ENCODE data around the gene AP1S3. TPM values are rescaled to one million over a fixed set of nuclear protein-coding genes. Genes with fewer than 3 reads are reported as not detected.
A peak's percentile ranks its signal among the peaks of the same experiment; 100 is the strongest.

Gene AP1S3
- total RNA-seq, 8 experiments from 2014 or later, result 1.1 to 14.7 (median 3.9) TPM

GRCh38 chr2:223787358-223787757 lies 50.0 kb downstream of the AP1S3 start:
- in situ Hi-C loops (cut with MboI; ENCODE audit: low pct_unique_long_range_greater_than_20kb in 2 of 9, low sequenced_read_pairs in 9 of 9, unreplicated experiment in 9 of 9), result loop anchor here in 5 of 9 experiments (25.0 kb wide), 3 partner anchors 800 to 1100 kb away; no protein-coding TSS in a partner anchor
- Histone ChIP-seq H3K4me1 (replicated peaks in 1 of 2) (peaks cover 0 to 2% of the 10 kb centered on the region in 2 donors), H3K27ac (no peak overlapping the region), H3K4me3 (no peak overlapping the region)
- ATAC-seq (replicated peaks in 6 of 8), result peak in 1 of 8 experiments; percentile 45
- WGBS, 10 experiments, result 40 to 100% (median 80%) methylated on average over 1 to 2 of the region's 2 CpGs; no CpG with 5 or more reads in 3 of the 10 experiments

DNA sequence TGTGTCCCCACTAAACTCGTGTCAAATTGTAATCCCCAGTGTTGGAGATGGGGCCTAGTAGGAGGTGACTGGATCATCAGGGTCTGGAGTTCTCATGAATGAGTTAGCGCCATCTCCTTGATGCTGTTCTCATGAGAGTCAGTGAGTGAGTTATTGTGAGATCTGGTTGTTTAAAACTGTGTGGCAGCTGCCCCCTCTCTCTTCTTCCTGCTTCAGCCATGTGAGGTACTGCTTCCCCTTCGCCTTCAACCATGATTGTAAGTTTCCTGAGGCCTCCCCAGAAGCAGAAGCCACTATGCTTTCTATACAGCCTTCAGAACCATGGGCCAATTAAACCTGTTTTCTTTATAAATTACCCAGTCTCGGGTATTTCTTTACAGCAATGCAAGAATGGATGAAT lies 50.4 kb downstream of the AP1S3 start:
- Histone ChIP-seq H3K27ac (no peak overlapping the region), H3K4me3 (no peak overlapping the region), H3K4me1 (replicated peaks in 1 of 2) (peaks cover 0 to 6% of the 10 kb centered on the region in 2 donors)
- in situ Hi-C loops (cut with MboI; ENCODE audit: low pct_unique_long_range_greater_than_20kb in 2 of 9, low sequenced_read_pairs in 9 of 9, unreplicated experiment in 9 of 9), result loop anchor here in 5 of 9 experiments (25.0 kb wide), 3 partner anchors 800 to 1100 kb away; no protein-coding TSS in a partner anchor
- 60 to 100% (median 70%) methylated on average over 1 to 2 of the region's 4 CpGs; no CpG with 5 or more reads in 3 of the 10 experiments for whole genome bisulfite sequencing, 10 experiments
- ATAC-seq (replicated peaks in 6 of 8), result no peak

DNA sequence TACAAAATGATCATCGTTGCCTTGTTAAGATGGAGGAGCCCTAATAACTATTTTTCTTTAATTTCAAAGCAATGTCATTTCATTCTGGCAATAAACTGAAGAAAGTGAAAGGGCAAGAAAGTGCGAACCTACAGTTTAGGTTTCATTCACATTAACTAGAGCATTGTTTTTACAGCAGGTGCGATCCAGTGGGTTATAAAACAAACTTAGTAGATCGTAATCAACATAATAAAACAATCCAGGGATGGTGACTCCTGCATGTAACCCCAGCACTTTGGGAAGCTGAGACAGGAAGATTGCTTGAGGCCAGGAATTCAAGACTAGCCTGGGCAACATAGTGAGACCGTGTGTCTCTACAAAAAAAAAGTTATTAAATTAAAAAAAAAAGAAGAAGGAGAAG lies 51.1 kb downstream of the AP1S3 start:
- no peak for ATAC-seq (replicated peaks in 6 of 8)
- H3K27ac ChIP-seq, result no peak overlapping the region
- 74 to 100% (median 93%) methylated on average over 1 to 5 of the region's 5 CpGs for WGBS, 10 experiments
- peaks cover 0 to 6% of the 10 kb centered on the region in 2 donors for H3K4me1 ChIP-seq (replicated peaks in 1 of 2)
- in situ Hi-C loops (cut with MboI; ENCODE audit: low pct_unique_long_range_greater_than_20kb in 2 of 9, low sequenced_read_pairs in 9 of 9, unreplicated experiment in 9 of 9), result loop anchor here in 5 of 9 experiments (25.0 kb wide), 3 partner anchors 799 to 1099 kb away; no protein-coding TSS in a partner anchor
- H3K4me3 ChIP-seq, result no peak overlapping the region

GRCh38 chr2:223784221-223784772 lies 53.1 kb downstream of the AP1S3 start:
- ATAC-seq (replicated peaks in 6 of 8), result no peak
- 69 to 100% (median 79%) methylated on average over 1 to 5 of the region's 5 CpGs; no CpG with 5 or more reads in 2 of the 10 experiments for WGBS, 10 experiments
- in situ Hi-C loops (cut with MboI; ENCODE audit: low pct_unique_long_range_greater_than_20kb in 2 of 9, low sequenced_read_pairs in 9 of 9, unreplicated experiment in 9 of 9), result loop anchor here in 5 of 9 experiments (25.0 kb wide), 3 partner anchors 797 to 1097 kb away; no protein-coding TSS in a partner anchor
- Histone ChIP-seq H3K27ac (no peak overlapping the region), H3K4me1 (replicated peaks in 1 of 2) (peaks cover 0 to 6% of the 10 kb centered on the region in 2 donors), H3K4me3 (no peak overlapping the region)

- H3K27ac ChIP-seq, result no peak overlapping the region
- peak in 5 of 8 experiments; percentile 35 to 59 (median 53) for ATAC-seq (replicated peaks in 6 of 8)
- peaks cover 0 to 6% of the 10 kb centered on the region in 2 donors for H3K4me1 ChIP-seq (replicated peaks in 1 of 2)
- no peak overlapping the region for H3K4me3 ChIP-seq
- in situ Hi-C loops (cut with MboI; ENCODE audit: low pct_unique_long_range_greater_than_20kb in 2 of 9, low sequenced_read_pairs in 9 of 9, unreplicated experiment in 9 of 9), result loop anchor here in 5 of 9 experiments (25.0 kb wide), 3 partner anchors 795 to 1095 kb away; no protein-coding TSS in a partner anchor
- 33 to 100% (median 64%) methylated on average over 1 to 3 of the region's 3 CpGs; no CpG with 5 or more reads in 1 of the 10 experiments for WGBS, 10 experiments
These were observed 54.8 kb downstream of the AP1S3 start for GRCh38 chr2:223782629-223783028.

GRCh38 chr2:223781560-223781959 lies 55.8 kb downstream of the AP1S3 start:
- Histone ChIP-seq H3K27ac (no peak overlapping the region), H3K4me1 (replicated peaks in 1 of 2) (peaks cover 0 to 6% of the 10 kb centered on the region in 2 donors), H3K4me3 (no peak overlapping the region)
- in situ Hi-C loops (cut with MboI; ENCODE audit: low pct_unique_long_range_greater_than_20kb in 2 of 9, low sequenced_read_pairs in 9 of 9, unreplicated experiment in 9 of 9), result loop anchor here in 5 of 9 experiments (25.0 kb wide), 3 partner anchors 794 to 1094 kb away; no protein-coding TSS in a partner anchor
- no peak for ATAC-seq (replicated peaks in 6 of 8)
- WGBS, 10 experiments, result 80 to 100% (median 100%) methylated on average over 1 to 3 of the region's 3 CpGs

GRCh38 chr2:223779877-223780276 lies 57.5 kb downstream of the AP1S3 start:
- peak in 3 of 8 experiments; percentile 43 to 56 (median 52) for ATAC-seq (replicated peaks in 6 of 8)
- no peak overlapping the region for H3K27ac ChIP-seq
- in situ Hi-C loops (cut with MboI; ENCODE audit: low pct_unique_long_range_greater_than_20kb in 2 of 9, low sequenced_read_pairs in 9 of 9, unreplicated experiment in 9 of 9), result loop anchor here in 5 of 9 experiments (25.0 kb wide), 3 partner anchors 793 to 1093 kb away; no protein-coding TSS in a partner anchor
- no peak overlapping the region for H3K4me3 ChIP-seq
- H3K4me1 ChIP-seq (replicated peaks in 1 of 2), result peaks cover 0 to 10% of the 10 kb centered on the region in 2 donors
- 90 to 92% methylated on average over 2 to 6 of the region's 7 CpGs; no CpG with 5 or more reads in 8 of the 10 experiments for WGBS, 10 experiments

- 67 to 100% (median 97%) methylated on average over 1 to 8 of the region's 8 CpGs for WGBS, 10 experiments
- peaks cover 0 to 4% of the 10 kb centered on the region in 2 donors for H3K4me1 ChIP-seq (replicated peaks in 1 of 2)
- H3K4me3 ChIP-seq, result no peak overlapping the region
- in situ Hi-C loops (cut with MboI; ENCODE audit: low pct_unique_long_range_greater_than_20kb in 2 of 9, low sequenced_read_pairs in 9 of 9, unreplicated experiment in 9 of 9), result no loop called here
- no peak overlapping the region for H3K27ac ChIP-seq
- ATAC-seq (replicated peaks in 6 of 8), result no peak
These were observed 63.2 kb downstream of the AP1S3 start for GRCh38 chr2:223774193-223774592.

GRCh38 chr2:223772363-223772762 lies 65.0 kb downstream of the AP1S3 start:
- Histone ChIP-seq H3K4me3 (no peak overlapping the region), H3K27ac (no peak overlapping the region), H3K4me1 (replicated peaks in 1 of 2) (peaks cover 0 to 4% of the 10 kb centered on the region in 2 donors)
- 75 to 95% (median 87%) methylated on average over 1 to 3 of the region's 3 CpGs for WGBS, 10 experiments
- ATAC-seq (replicated peaks in 6 of 8), result no peak
- in situ Hi-C loops (cut with MboI; ENCODE audit: low pct_unique_long_range_greater_than_20kb in 2 of 9, low sequenced_read_pairs in 9 of 9, unreplicated experiment in 9 of 9), result no loop called here

GRCh38 chr2:223771475-223771874 lies 65.9 kb downstream of the AP1S3 start:
- no peak overlapping the region for H3K4me3 ChIP-seq
- H3K27ac ChIP-seq, result no peak overlapping the region
- no peak for ATAC-seq (replicated peaks in 6 of 8)
- peaks cover 0 to 4% of the 10 kb centered on the region in 2 donors for H3K4me1 ChIP-seq (replicated peaks in 1 of 2)
- in situ Hi-C loops (cut with MboI; ENCODE audit: low pct_unique_long_range_greater_than_20kb in 2 of 9, low sequenced_read_pairs in 9 of 9, unreplicated experiment in 9 of 9), result no loop called here
- 86 to 100% (median 95%) methylated on average over 1 to 4 of the region's 4 CpGs for WGBS, 10 experiments

- Histone ChIP-seq H3K4me1 (replicated peaks in 1 of 2) (no peaks in the 10 kb centered on the region), H3K4me3 (no peak overlapping the region), H3K27ac (no peak overlapping the region)
- in situ Hi-C loops (cut with MboI; ENCODE audit: low pct_unique_long_range_greater_than_20kb in 2 of 9, low sequenced_read_pairs in 9 of 9, unreplicated experiment in 9 of 9), result no loop called here
- ATAC-seq (replicated peaks in 6 of 8), result no peak
- 50 to 96% (median 85%) methylated on average over 1 to 3 of the region's 3 CpGs; no CpG with 5 or more reads in 2 of the 10 experiments for WGBS, 10 experiments
These were observed 69.2 kb downstream of the AP1S3 start for GRCh38 chr2:223768179-223768578.

- in situ Hi-C loops (cut with MboI; ENCODE audit: low pct_unique_long_range_greater_than_20kb in 2 of 9, low sequenced_read_pairs in 9 of 9, unreplicated experiment in 9 of 9), result no loop called here
- Histone ChIP-seq H3K4me3 (no peak overlapping the region), H3K4me1 (replicated peaks in 1 of 2) (no peaks in the 10 kb centered on the region), H3K27ac (no peak overlapping the region)
- peak in 4 of 8 experiments; percentile 31 to 92 (median 90) for ATAC-seq (replicated peaks in 6 of 8)
These were observed 70.0 kb downstream of the AP1S3 start for GRCh38 chr2:223767341-223767740.

DNA sequence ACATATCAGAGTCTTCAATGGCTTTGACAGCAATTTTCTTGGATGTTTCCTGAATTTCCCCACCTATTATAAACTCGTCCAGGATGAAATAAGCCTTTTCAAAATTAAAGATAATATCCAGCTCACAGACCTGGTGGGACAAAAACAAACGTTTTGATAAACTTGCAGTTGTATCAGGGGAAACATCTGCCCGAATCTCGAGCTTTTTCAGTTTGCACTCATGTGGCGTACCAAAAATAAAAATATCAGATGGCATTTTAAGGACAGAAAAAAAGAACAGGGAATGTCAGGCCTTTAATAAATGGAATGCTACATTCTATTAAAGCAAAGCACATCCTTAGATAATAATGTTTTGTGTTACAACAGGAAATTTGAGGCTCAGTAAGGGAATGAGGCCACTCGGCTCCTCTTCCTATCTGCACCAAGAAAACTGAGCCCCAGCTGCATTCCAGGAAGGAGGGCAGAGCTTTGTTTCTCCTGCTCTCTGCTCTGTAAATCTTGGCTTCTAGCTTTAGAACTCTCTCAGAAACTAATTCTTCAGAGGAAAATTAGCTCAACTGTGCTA lies 72.1 kb downstream of the AP1S3 start:
- H3K4me1 ChIP-seq (replicated peaks in 1 of 2), result no peaks in the 10 kb centered on the region
- in situ Hi-C loops (cut with MboI; ENCODE audit: low pct_unique_long_range_greater_than_20kb in 2 of 9, low sequenced_read_pairs in 9 of 9, unreplicated experiment in 9 of 9), result no loop called here
- 84 to 100% (median 88%) methylated on average over 1 to 6 of the region's 6 CpGs for WGBS, 10 experiments
- no peak overlapping the region for H3K4me3 ChIP-seq
- no peak for ATAC-seq (replicated peaks in 6 of 8)
- H3K27ac ChIP-seq, result no peak overlapping the region

Measured in motor neuron (in vitro differentiated cells).